IPS-18a (cell line): Measurements from ENCODE around the gene FBXL13.

Source experiments
- H3K27ac ChIP-seq: one replicate; pipeline ENCODE4 v1.5.1; 2013; ENCODE audit warnings: low read length
- H3K27me3 ChIP-seq: one replicate; pipeline ENCODE4 v1.6.1; 2013; ENCODE audit warnings: mild to moderate bottlenecking, low read length; ENCODE audit not compliant: control insufficient read depth, insufficient read depth
- H3K36me3 ChIP-seq: one replicate; pipeline ENCODE4 v1.6.1; 2013; ENCODE audit warnings: low read depth, low read length; ENCODE audit not compliant: control insufficient read depth
- H3K4me1 ChIP-seq: one replicate; pipeline ENCODE4 v1.6.1; 2013; ENCODE audit warnings: low read depth, low read length; ENCODE audit not compliant: control insufficient read depth
- H3K4me3 ChIP-seq: one replicate; pipeline ENCODE4 v1.5.1; 2013; ENCODE audit warnings: low read length
- H3K9ac ChIP-seq: one replicate; pipeline ENCODE4 v1.6.1; 2013; ENCODE audit warnings: mild to moderate bottlenecking, low read length, moderate library complexity
- H3K9me3 ChIP-seq: one replicate; pipeline ENCODE4 v1.6.1; 2013; ENCODE audit warnings: low read depth, low read length; ENCODE audit not compliant: control insufficient read depth

The FBXL13 gene

GRCh38 chr7:102837802-102838201 is 236.8 kb downstream of the FBXL13 start:
- H3K36me3 ChIP-seq = no peaks in the 10 kb centered on the region

GRCh38 chr7:102836977-102837376 is 237.6 kb downstream of the FBXL13 start:
- H3K4me3 ChIP-seq = no peak overlapping the region
- H3K9ac ChIP-seq = no peak overlapping the region
- H3K27me3 ChIP-seq = no peaks in the 10 kb centered on the region
- no peaks in the 10 kb centered on the region for H3K4me1 ChIP-seq
- no peak overlapping the region for H3K27ac ChIP-seq
- no peaks in the 10 kb centered on the region for H3K9me3 ChIP-seq
- no peaks in the 10 kb centered on the region for H3K36me3 ChIP-seq

More at GRCh38 chr7:102837802-102838201, 236.8 kb downstream of the FBXL13 start:
- Histone ChIP-seq H3K9me3 (no peaks in the 10 kb centered on the region), H3K4me1 (no peaks in the 10 kb centered on the region), H3K9ac (no peak overlapping the region), H3K27ac (no peak overlapping the region), H3K27me3 (no peaks in the 10 kb centered on the region), H3K4me3 (no peak overlapping the region)

- Histone ChIP-seq H3K4me1 (no peaks in the 10 kb centered on the region), H3K4me3 (no peak overlapping the region), H3K27ac (no peak overlapping the region), H3K9me3 (no peaks in the 10 kb centered on the region), H3K27me3 (no peaks in the 10 kb centered on the region), H3K36me3 (no peaks in the 10 kb centered on the region), H3K9ac (no peak overlapping the region)
These were observed 238.2 kb downstream of the FBXL13 start for GRCh38 chr7:102836191-102836919.

- H3K4me1 ChIP-seq = no peaks in the 10 kb centered on the region
- no peaks in the 10 kb centered on the region for H3K27me3 ChIP-seq
- no peak overlapping the region for H3K27ac ChIP-seq
- H3K36me3 ChIP-seq = no peaks in the 10 kb centered on the region
- H3K9me3 ChIP-seq = no peaks in the 10 kb centered on the region
- no peak overlapping the region for H3K4me3 ChIP-seq
- no peak overlapping the region for H3K9ac ChIP-seq
These were observed 239.6 kb downstream of the FBXL13 start for GRCh38 chr7:102834999-102835398.

- no peak overlapping the region for H3K9ac ChIP-seq
- H3K27ac ChIP-seq = no peak overlapping the region
- no peaks in the 10 kb centered on the region for H3K36me3 ChIP-seq
- no peaks in the 10 kb centered on the region for H3K27me3 ChIP-seq
- no peaks in the 10 kb centered on the region for H3K9me3 ChIP-seq
- no peak overlapping the region for H3K4me3 ChIP-seq
- H3K4me1 ChIP-seq = no peaks in the 10 kb centered on the region
These were observed 240.1 kb downstream of the FBXL13 start for GRCh38 chr7:102834466-102834865.

DNA sequence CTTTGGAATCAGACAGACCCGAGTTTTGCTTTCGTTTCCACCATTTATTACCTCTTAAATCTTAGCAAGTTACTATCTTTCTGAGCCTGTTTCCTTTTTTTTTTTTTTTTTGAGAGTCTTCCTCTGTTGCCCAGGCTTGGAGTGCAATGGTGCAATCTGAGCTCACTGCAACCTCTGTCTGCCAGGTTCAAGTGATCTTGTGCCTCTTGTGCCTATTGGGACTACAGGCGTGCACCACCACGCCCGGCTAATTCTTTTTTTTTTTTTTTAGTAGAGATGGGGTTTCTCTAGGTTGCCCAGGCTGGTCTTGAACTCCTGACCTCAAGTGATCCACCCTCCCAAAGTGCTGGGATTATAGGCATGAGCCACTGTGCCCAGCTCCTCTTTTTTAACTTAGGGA is 241.3 kb downstream of the FBXL13 start:
- Histone ChIP-seq H3K36me3 (no peaks in the 10 kb centered on the region), H3K4me3 (no peak overlapping the region), H3K27me3 (no peaks in the 10 kb centered on the region), H3K9ac (no peak overlapping the region), H3K27ac (no peak overlapping the region), H3K4me1 (no peaks in the 10 kb centered on the region), H3K9me3 (no peaks in the 10 kb centered on the region)

- Histone ChIP-seq H3K27me3 (no peaks in the 10 kb centered on the region), H3K4me1 (no peaks in the 10 kb centered on the region), H3K4me3 (no peak overlapping the region), H3K27ac (no peak overlapping the region), H3K9ac (no peak overlapping the region), H3K36me3 (no peaks in the 10 kb centered on the region), H3K9me3 (no peaks in the 10 kb centered on the region)
These were observed 241.9 kb downstream of the FBXL13 start for GRCh38 chr7:102832674-102833073.

DNA sequence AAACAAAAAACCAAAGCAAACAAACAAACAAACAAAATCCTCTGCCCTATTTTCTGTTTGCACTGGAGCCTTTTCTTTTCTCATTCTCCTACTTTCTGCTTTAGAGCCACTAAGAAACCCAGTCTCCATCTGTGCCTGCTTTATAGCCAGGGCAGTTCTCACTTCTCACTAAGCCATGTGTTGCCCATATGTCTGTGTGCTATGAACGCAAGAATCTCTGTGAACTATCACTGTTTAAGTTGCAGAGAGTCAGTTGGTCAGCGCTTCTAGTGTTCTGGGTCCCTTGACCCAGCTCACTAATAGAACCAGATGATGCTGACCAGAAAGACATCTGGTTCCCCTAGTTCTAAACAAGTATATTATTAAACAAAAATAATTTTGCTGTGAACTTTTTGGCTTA is 244.4 kb downstream of the FBXL13 start:
- H3K27ac ChIP-seq = no peak overlapping the region
- H3K4me3 ChIP-seq = no peak overlapping the region
- no peaks in the 10 kb centered on the region for H3K4me1 ChIP-seq

DNA sequence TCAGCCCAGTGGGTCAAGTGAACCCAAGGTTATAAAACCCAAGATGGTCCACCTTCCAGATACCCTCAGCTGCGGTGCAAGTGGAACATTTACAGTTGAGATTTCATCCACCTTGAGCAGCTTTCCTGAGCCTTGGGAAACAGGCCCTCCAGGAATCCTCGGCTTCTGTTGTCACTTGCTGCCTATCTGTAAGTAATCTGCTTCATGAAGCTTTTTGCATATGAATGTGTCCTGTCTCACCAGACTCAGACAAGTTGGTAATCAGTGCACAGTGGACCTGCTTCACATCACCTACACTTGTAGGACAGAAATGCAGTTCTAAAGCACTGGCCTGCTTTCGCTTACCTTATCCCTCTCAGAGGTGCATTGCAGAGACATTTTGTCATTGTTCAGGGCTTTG is 245.5 kb downstream of the FBXL13 start:
- Histone ChIP-seq H3K27ac (no peak overlapping the region), H3K9ac (no peak overlapping the region), H3K9me3 (no peaks in the 10 kb centered on the region), H3K36me3 (no peaks in the 10 kb centered on the region), H3K4me3 (no peak overlapping the region), H3K4me1 (no peaks in the 10 kb centered on the region), H3K27me3 (no peaks in the 10 kb centered on the region)

More for the DNA sequence above, 244.4 kb downstream of the FBXL13 start:
- no peak overlapping the region for H3K9ac ChIP-seq
- H3K36me3 ChIP-seq = no peaks in the 10 kb centered on the region
- no peaks in the 10 kb centered on the region for H3K9me3 ChIP-seq
- no peaks in the 10 kb centered on the region for H3K27me3 ChIP-seq

DNA sequence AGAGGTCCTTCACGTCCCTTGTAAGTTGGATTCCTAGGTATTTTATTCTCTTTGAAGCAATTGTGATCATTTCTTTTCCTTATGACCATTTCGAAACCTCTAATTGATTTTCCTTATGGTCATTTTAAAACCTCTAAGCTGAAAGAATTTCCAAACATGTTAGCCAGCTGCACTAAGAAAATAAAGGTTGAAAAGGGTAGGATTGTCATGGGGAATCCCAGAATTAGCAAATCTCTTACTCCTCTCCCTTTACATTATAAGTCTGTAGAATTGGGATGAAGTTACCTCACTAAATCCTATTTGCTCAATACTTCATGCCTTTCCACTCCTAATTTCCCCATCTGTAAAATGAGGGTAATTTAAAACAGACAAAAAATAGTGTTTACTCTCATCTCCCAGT is 246.3 kb downstream of the FBXL13 start:
- no peaks in the 10 kb centered on the region for H3K36me3 ChIP-seq
- H3K27me3 ChIP-seq = no peaks in the 10 kb centered on the region
- H3K4me3 ChIP-seq = no peak overlapping the region
- H3K9ac ChIP-seq = no peak overlapping the region
- H3K4me1 ChIP-seq = no peaks in the 10 kb centered on the region
- no peaks in the 10 kb centered on the region for H3K9me3 ChIP-seq
- no peak overlapping the region for H3K27ac ChIP-seq

GRCh38 chr7:102823390-102824119 is 251.0 kb downstream of the FBXL13 start:
- no peak overlapping the region for H3K4me3 ChIP-seq
- H3K36me3 ChIP-seq = no peaks in the 10 kb centered on the region
- no peaks in the 10 kb centered on the region for H3K9me3 ChIP-seq
- H3K27ac ChIP-seq = no peak overlapping the region
- no peaks in the 10 kb centered on the region for H3K4me1 ChIP-seq
- no peaks in the 10 kb centered on the region for H3K27me3 ChIP-seq
- H3K9ac ChIP-seq = no peak overlapping the region
